Measurements from ENCODE around the gene THSD4. TPM values are rescaled to one million over a fixed set of nuclear protein-coding genes. Genes with fewer than 3 reads are reported as not detected.

THSD4 gene
- total RNA-seq, 1 donor from 2014 or later: not detected

DNA sequence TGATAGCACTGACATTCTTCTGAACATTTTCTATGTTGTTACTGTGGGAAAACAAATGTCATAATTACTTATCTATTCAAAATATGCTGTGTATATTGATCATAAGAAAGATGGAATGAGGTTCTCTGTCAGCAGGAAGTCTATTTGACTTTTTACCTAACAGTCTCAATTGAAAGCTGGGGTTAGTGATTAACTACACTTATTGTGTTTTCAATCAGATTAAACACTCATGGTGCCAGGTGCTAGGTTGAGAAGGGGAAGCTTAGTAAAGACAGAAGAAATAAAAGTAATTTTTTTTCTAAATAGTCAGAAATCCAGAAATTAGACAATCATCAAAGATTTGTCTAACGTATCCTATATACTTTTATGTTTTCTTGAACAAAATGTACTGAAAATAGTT, 414.1 kb downstream of the THSD4 start:
- intact Hi-C loops (cut with micrococcal nuclease): no loop called here

DNA sequence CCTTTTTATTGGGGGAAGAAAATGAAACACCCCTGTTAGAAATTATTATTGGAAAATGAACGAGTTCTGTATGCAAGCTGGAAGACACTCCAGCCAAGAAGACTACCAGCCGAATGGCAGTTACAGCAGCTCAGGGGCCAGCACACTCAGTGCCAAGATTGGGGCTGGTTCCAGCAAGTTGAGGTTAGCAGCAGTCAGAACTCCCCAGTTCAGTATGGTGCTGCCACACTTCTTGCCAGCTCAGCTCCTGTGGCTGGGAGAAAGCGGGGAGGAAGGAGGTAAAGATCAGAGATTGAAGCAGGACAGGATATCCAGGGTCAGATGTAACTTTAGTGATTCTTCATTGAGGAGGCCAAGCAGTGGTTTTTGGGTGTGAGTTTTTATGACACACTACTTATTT, 414.8 kb downstream of the THSD4 start:
- intact Hi-C loops (cut with micrococcal nuclease): loop anchor here (5.0 kb wide), 1 partner anchor 147 kb away; no protein-coding TSS in a partner anchor

GRCh38 chr15:71532994-71533393, 417.7 kb downstream of the THSD4 start:
- intact Hi-C loops (cut with micrococcal nuclease): loop anchor here (2.0 to 5.0 kb wide), 2 partner anchors 144 to 198 kb away; no protein-coding TSS in a partner anchor

DNA sequence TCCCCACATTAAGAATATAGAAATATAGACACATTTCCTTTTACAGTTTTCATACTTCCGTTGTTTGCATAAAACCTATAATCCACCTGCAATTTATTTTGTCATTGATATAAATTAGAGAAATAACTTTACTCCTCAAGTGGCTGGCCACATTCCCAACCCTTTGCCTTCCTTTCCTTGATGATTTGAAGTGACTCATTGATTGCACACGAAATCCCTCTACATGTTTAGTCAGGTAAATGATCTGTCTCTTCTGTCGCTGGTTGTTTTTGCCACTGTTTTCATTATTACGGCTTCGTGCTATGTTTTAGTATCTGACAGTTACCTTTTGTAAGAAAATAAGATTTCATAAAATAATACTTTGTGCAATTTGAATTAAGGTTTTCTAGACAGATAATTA, 422.9 kb downstream of the THSD4 start:
- intact Hi-C loops (cut with micrococcal nuclease): no loop called here

- intact Hi-C loops (cut with micrococcal nuclease): no loop called here
These were observed 426.5 kb downstream of the THSD4 start for GRCh38 chr15:71541746-71542145.

DNA sequence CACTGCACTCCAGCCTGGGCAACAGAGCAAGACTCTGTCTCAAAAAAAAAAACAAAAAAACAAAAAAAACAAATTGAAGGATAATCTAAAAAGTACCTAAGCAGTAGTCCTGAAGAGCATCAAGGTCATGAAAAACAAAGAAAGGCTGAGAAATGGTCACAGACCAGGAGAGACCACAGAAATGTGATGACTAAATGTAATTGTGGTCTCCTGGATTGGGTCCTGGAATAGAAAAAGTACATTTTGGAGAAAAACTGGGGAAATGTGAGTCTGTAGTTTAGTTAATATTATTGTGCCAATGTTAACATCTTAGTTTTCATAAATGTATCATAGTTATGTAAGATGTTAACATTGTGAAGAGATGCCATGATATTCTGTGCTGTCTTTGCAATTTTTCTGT, 427.6 kb downstream of the THSD4 start:
- intact Hi-C loops (cut with micrococcal nuclease): no loop called here

DNA sequence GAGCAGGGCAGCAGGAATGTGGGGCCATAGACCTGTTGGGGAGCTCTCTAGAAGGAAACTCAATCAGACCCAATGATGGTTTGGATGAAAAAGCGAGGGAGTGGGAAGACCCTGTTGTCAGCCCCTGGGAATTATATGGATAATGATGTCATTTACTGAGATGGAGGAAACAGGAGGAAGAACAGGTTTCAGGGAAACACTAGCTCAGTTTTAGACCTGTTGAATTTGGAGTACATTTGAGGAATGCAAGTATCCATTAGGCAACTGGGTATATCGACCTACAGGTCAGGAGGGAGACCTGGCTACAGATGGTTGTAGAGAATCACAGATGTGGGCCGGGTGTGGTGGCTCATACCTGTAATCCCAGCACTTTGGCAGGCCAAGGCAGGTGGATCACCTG, 428.1 kb downstream of the THSD4 start:
- intact Hi-C loops (cut with micrococcal nuclease): no loop called here

- intact Hi-C loops (cut with micrococcal nuclease): no loop called here
These were observed 430.0 kb downstream of the THSD4 start for GRCh38 chr15:71545223-71545760.

- intact Hi-C loops (cut with micrococcal nuclease): no loop called here
These were observed 430.7 kb downstream of the THSD4 start for GRCh38 chr15:71545923-71546322.

DNA sequence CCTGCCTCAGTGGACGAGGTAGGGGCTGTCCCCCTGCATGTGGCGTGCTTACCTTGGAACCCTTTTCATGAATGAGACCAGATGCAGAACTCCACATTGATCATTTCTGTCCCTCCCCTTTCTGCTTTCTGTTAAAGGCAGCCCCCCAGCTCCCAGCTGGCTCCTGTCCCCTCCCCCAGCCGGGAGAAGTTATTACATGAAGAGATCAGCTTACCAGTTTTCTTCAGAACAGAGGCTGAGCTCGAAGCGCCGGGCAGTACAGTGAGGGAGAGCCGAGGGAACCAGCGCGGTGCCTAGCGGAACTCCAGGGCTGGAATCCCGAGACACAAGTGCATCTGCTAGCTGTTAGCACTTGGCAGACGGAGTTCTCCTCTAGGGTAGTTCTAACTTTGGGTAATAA, 431.7 kb downstream of the THSD4 start:
- intact Hi-C loops (cut with micrococcal nuclease): no loop called here

DNA sequence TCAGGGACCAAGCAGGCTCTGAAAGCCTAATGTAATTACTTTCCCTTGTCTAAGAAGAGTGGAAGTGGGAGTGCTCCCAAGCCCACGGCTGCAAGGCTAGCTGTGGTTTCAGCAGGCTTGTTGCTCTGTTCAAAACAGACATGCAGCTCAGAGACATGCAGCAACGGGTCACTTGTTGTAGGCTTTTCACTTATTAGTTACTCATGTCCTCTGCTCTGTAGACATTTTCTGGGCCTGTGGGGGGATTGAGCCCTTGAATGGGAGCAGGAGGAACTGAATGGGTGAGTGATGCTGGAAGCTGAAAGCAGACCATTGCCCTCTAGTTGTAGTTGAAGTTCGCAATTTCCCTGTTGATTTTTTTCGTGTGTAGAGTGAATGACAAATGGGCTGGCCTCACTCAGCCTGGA, 433.1 kb downstream of the THSD4 start:
- intact Hi-C loops (cut with micrococcal nuclease): no loop called here

DNA sequence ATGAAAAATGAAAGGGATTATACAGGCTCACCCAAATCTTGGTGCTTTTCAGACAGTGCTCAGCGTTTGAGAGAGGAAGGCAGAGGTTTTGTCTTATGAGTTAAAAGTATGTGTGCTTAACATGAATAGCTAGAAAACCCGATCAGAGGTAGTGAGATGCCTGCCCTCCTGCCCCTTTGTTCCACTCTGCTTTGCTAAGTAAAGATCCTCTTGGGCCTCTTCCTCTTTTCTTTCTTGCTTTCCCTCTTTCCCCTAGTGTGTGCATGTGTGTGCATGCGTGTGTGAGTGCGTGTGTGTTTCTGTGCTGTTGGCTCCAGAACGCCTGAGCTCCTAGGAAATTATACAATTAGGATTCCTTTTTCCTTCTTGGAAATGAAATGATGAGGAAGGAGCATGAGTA, 433.8 kb downstream of the THSD4 start:
- intact Hi-C loops (cut with micrococcal nuclease): no loop called here

GRCh38 chr15:71549697-71550096, 434.4 kb downstream of the THSD4 start:
- intact Hi-C loops (cut with micrococcal nuclease): no loop called here

DNA sequence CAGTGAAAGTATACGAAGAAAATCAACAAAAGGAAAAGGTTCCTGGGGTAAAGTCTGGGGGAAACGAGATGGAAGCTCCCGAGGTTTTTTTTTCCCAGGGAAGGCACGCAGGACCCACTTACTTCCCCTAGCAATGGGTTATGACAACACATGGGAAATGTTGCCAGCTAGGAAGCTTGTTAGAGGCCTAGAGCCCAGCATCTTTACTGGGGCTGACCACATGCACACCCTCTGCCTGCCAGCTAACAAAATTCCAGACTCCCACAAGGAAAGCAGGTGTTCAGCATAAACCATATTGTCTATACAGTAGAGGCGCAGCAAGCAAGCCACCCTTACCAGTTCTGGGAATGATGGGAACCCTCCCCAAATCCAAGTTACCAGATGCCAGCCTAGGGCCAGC, 436.3 kb downstream of the THSD4 start:
- intact Hi-C loops (cut with micrococcal nuclease): no loop called here

- intact Hi-C loops (cut with micrococcal nuclease): no loop called here
These were observed 443.8 kb downstream of the THSD4 start for GRCh38 chr15:71559098-71559497.

- intact Hi-C loops (cut with micrococcal nuclease): no loop called here
These were observed 444.3 kb downstream of the THSD4 start for GRCh38 chr15:71559616-71560015.

- intact Hi-C loops (cut with micrococcal nuclease): no loop called here
These were observed 447.0 kb downstream of the THSD4 start for GRCh38 chr15:71562251-71562650.

GRCh38 chr15:71564217-71564616, 448.9 kb downstream of the THSD4 start:
- intact Hi-C loops (cut with micrococcal nuclease): no loop called here

- intact Hi-C loops (cut with micrococcal nuclease): no loop called here
These were observed 449.7 kb downstream of the THSD4 start for GRCh38 chr15:71565006-71565405.

GRCh38 chr15:71565631-71566160, 450.4 kb downstream of the THSD4 start:
- intact Hi-C loops (cut with micrococcal nuclease): no loop called here

DNA sequence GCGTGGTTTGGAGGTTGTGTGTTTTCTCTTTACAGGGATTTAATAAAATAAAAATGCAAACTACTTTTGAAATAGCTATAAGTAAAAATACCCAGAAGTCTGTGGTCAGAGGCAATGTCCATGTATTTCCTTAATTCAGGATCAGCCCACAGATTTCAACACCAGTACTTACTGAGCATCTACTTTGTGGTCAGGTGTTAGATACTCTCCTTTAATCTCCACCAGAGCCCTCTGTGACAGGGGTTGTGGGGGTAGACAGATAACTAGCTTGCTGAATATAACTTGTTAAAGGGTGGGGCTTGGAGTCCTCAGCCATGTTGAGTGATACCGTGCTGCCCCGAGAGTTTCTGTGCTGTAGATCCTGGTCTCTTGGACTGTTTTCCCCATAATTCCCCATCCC, 451.0 kb downstream of the THSD4 start:
- intact Hi-C loops (cut with micrococcal nuclease): no loop called here

DNA sequence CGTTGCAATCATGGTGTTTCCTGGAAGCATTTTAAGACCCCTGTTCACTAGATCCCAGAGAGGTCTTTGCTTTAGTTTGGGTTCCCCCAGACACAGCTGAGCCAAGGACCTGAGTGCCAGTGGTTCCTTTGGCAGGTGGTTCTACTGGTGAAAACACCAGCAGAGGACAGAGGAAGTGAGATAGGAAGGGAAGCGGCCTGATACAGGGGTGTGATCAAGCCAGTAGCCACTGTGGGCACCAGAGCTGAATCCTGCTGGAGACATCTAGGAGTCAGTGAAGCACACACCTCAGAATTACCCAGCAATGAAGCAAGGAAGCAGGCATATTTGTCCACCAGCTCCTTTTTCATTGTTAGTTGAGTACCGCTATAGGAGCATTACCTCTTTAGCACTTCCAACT, 451.9 kb downstream of the THSD4 start:
- intact Hi-C loops (cut with micrococcal nuclease): no loop called here

- intact Hi-C loops (cut with micrococcal nuclease): no loop called here
These were observed 453.0 kb downstream of the THSD4 start for GRCh38 chr15:71568227-71568626.

DNA sequence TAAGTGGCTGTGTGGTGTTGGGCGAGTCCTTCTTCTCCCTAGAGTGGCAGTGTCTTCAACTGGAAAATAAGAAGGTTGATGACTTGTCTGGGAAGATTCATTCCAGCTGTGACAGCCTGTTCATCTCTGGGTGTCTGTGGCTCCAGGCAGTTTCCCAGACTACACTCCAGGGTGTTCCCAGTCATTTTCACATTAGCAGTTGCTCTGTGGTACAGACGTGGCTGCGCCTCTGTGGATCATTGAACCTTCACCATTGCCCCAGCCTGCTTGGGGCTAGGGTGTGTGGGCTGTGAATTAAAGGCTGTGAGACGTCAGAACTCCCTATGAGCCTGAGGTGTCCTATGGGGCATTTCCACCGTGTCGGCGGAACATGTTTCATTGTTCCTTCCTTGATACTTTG, 455.5 kb downstream of the THSD4 start:
- intact Hi-C loops (cut with micrococcal nuclease): no loop called here

All from T-helper 2 cell treated with Interferon-gamma antibody and Interleukin-4, amounts not matched to agents 100 ng/mL and 5 ng/mL, for 36 hours (primary cell).